H9 (cell line): ENCODE data around the gene HCFC1. TPM values are rescaled to one million over a fixed set of nuclear protein-coding genes. Genes with fewer than 3 reads are reported as not detected.

Experiments
- DNase-seq: peaks from one replicate; pipeline ENCODE4 v3.0.0-alpha.2; 2017
- H2AFZ ChIP-seq: one replicate; pipeline ENCODE4 v1.6.1; 2013; ENCODE audit warnings: mild to moderate bottlenecking, low read length, control low read depth, moderate library complexity
- H2AK5ac ChIP-seq: 2 replicates; pipeline ENCODE4 v1.6.1; 2013; ENCODE audit warnings: low read length, control low read depth, mixed read lengths; ENCODE audit not compliant: insufficient read length
- H2BK120ac ChIP-seq: one replicate; pipeline ENCODE4 v1.6.1; 2013; ENCODE audit warnings: low read depth, mild to moderate bottlenecking, low read length, control low read depth, inconsistent platforms; ENCODE audit not compliant: poor library complexity, severe bottlenecking
- H2BK12ac ChIP-seq: 2 replicates; pipeline ENCODE4 v1.6.1; 2013; ENCODE audit warnings: low read length, control low read depth, mixed read lengths, low read depth; ENCODE audit not compliant: insufficient read length
- H2BK15ac ChIP-seq: 2 replicates; pipeline ENCODE4 v1.6.1; 2013; ENCODE audit warnings: low read depth, low read length, control low read depth
- H2BK20ac ChIP-seq: one replicate; pipeline ENCODE4 v1.6.1; 2013; ENCODE audit warnings: low read depth, mild to moderate bottlenecking, low read length, control low read depth, inconsistent platforms; ENCODE audit not compliant: poor library complexity, severe bottlenecking
- H2BK5ac ChIP-seq: 2 replicates; pipeline ENCODE4 v1.6.1; 2013; ENCODE audit warnings: low read length, control low read depth, mixed read lengths; ENCODE audit not compliant: insufficient read length
- H3K14ac ChIP-seq: 2 replicates; pipeline ENCODE4 v1.6.1; 2013; ENCODE audit warnings: low read length, control low read depth; ENCODE audit not compliant: insufficient read depth
- H3K18ac ChIP-seq: 2 replicates; pipeline ENCODE4 v1.6.1; 2013; ENCODE audit warnings: low read depth, mild to moderate bottlenecking, mixed read lengths, low read length, control low read depth; ENCODE audit not compliant: insufficient read length
- H3K23ac ChIP-seq: 2 replicates; pipeline ENCODE4 v1.6.1; 2013; ENCODE audit warnings: low read length, control low read depth, mixed read lengths, low read depth; ENCODE audit not compliant: insufficient read length
- H3K23me2 ChIP-seq: 2 replicates; pipeline ENCODE4 v1.6.1; 2013; ENCODE audit warnings: low read depth, mild to moderate bottlenecking, mixed read lengths, low read length, control low read depth; ENCODE audit not compliant: insufficient read length, poor library complexity, severe bottlenecking
- H3K27ac ChIP-seq: 2 replicates; pipeline ENCODE4 v1.5.1; 2013; ENCODE audit warnings: low read length, control low read depth, mixed read lengths, low read depth; ENCODE audit not compliant: insufficient read length
- H3K27me3 ChIP-seq: 2 replicates; pipeline ENCODE4 v1.6.1; 2013; ENCODE audit warnings: low read length, control low read depth, inconsistent platforms; ENCODE audit not compliant: insufficient read depth
- H3K4ac ChIP-seq: 2 replicates; pipeline ENCODE4 v1.6.1; 2013; ENCODE audit warnings: low read depth, mild to moderate bottlenecking, control low read depth, inconsistent platforms, low read length, moderate library complexity
- H3K4me1 ChIP-seq: 2 replicates; pipeline ENCODE4 v1.6.1; 2013; ENCODE audit warnings: low read length, control low read depth, inconsistent platforms; ENCODE audit not compliant: insufficient read depth
- H3K4me2 ChIP-seq: 2 replicates; pipeline ENCODE4 v1.6.1; 2013; ENCODE audit warnings: low read length, control low read depth, mixed read lengths; ENCODE audit not compliant: insufficient read length, insufficient read depth
- H3K56ac ChIP-seq: 2 replicates; pipeline ENCODE4 v1.6.1; 2013; ENCODE audit warnings: low read depth, mild to moderate bottlenecking, mixed read lengths, low read length, control low read depth; ENCODE audit not compliant: insufficient read length
- H3K79me1 ChIP-seq: 2 replicates; pipeline ENCODE4 v1.6.1; 2013; ENCODE audit warnings: low read depth, mild to moderate bottlenecking, moderate library complexity, low read length, control low read depth, inconsistent platforms; ENCODE audit not compliant: insufficient read depth, poor library complexity, severe bottlenecking
- H3K79me2 ChIP-seq: 2 replicates; pipeline ENCODE4 v1.6.1; 2013; ENCODE audit warnings: low read length, control low read depth, inconsistent platforms; ENCODE audit not compliant: insufficient read depth
- H3K9ac ChIP-seq: 2 replicates; pipeline ENCODE4 v1.6.1; 2013; ENCODE audit warnings: low read length, control low read depth, mixed read lengths; ENCODE audit not compliant: insufficient read length; ENCODE audit errors: extremely low read depth
- H3K9me3 ChIP-seq: one replicate; pipeline ENCODE4 v1.6.1; 2013; ENCODE audit warnings: low read depth, low read length, inconsistent platforms; ENCODE audit not compliant: control insufficient read depth
- H3T11ph ChIP-seq: one replicate; pipeline ENCODE4 v1.6.1; 2013; ENCODE audit warnings: mild to moderate bottlenecking, low read length, control low read depth, inconsistent platforms
- H4K20me1 ChIP-seq: one replicate; pipeline ENCODE4 v1.6.1; 2013; ENCODE audit not compliant: control insufficient read depth, insufficient read length, insufficient read depth
- H4K5ac ChIP-seq: 2 replicates; pipeline ENCODE4 v1.6.1; 2013; ENCODE audit warnings: low read depth, mild to moderate bottlenecking, mixed read lengths, low read length, control low read depth; ENCODE audit not compliant: insufficient read length
- H4K8ac ChIP-seq: replicated peaks from 2 replicates; pipeline ENCODE4 v1.6.1; 2013; ENCODE audit warnings: low read length, control low read depth, mixed read lengths, low read depth; ENCODE audit not compliant: insufficient read length
- H4K91ac ChIP-seq: 2 replicates; pipeline ENCODE4 v1.6.1; 2013; ENCODE audit warnings: low read depth, mild to moderate bottlenecking, moderate library complexity, mixed read lengths, low read length, control low read depth; ENCODE audit not compliant: insufficient read length
- H3K27ac Mint-ChIP-seq, 3 experiments: 2 replicates in 2 of 3; 3 replicates in 1 of 3; pipeline ENCODE4 v1.8.0; 2020 to 2021; ENCODE audit warnings: mixed read lengths in 3 of 3, mild to moderate bottlenecking in 1 of 3, moderate library complexity in 1 of 3
- H3K27me3 Mint-ChIP-seq: 2 replicates; pipeline ENCODE4 v1.8.0; 2021; ENCODE audit warnings: low read depth, mild to moderate bottlenecking, moderate library complexity, mixed read lengths
- H3K36me3 Mint-ChIP-seq, 3 experiments: 2 replicates in 2 of 3; 3 replicates in 1 of 3; pipeline ENCODE4 v1.8.0; 2020 to 2021; ENCODE audit warnings: low read depth in 3 of 3, mixed read lengths in 3 of 3; ENCODE audit not compliant: insufficient read depth in 1 of 3
- H3K4me1 Mint-ChIP-seq, 2 experiments: 2 replicates each; pipeline ENCODE4 v1.8.0; 2020; ENCODE audit warnings: mixed read lengths in 2 of 2
- H3K4me3 Mint-ChIP-seq, 2 experiments: 2 replicates in 1 of 2; 3 replicates in 1 of 2; pipeline ENCODE4 v1.8.0; 2020 to 2021; ENCODE audit warnings: mild to moderate bottlenecking in 2 of 2, mixed read lengths in 2 of 2, moderate library complexity in 1 of 2
- H3K9me3 Mint-ChIP-seq, 2 experiments: 2 replicates in 1 of 2; 3 replicates in 1 of 2; pipeline ENCODE4 v1.8.0; 2020; ENCODE audit warnings: mild to moderate bottlenecking in 2 of 2, mixed read lengths in 2 of 2, moderate library complexity in 1 of 2
- CTCF ChIP-seq: fragments of 200-600 bp; sonication (generic); conservative IDR thresholded peaks from 3 replicates; pipeline ENCODE4 v1.8.0; 2021; ENCODE audit warnings: antibody characterized with exemption, mild to moderate bottlenecking
- WGBS: extraction: QIAGEN DNeasy Blood & Tissue Kit; methylation state at CpG from one replicate; pipeline ENCODE4 v1.1.7; 2013; ENCODE audit warnings: missing lambda C conversion rate, low lambda C conversion rate, mixed read lengths; ENCODE audit not compliant: insufficient read length; ENCODE audit errors: extremely low coverage; 5-methylcytosine and 5-hydroxymethylcytosine counted together
- total RNA-seq: library from RNA; stranded (reverse); gene quantifications from 2 replicates; pipeline ENCODE4 v1.2.1, GENCODE V29; 2021

HCFC1 gene
- total RNA-seq, 1 experiment from 2014 or later = 144 TPM

- no peak overlapping the region for H4K5ac ChIP-seq
- peak; percentile 10 for DNase-seq
- H2BK5ac ChIP-seq = no peak overlapping the region
- no peak overlapping the region for H3K56ac ChIP-seq
- no peak overlapping the region for H2AK5ac ChIP-seq
- H3K4ac ChIP-seq = no peak overlapping the region
- peak overlapping the region; percentile 84 for H3K18ac ChIP-seq
- TF ChIP-seq CTCF = no peak
- Mint-ChIP-seq H3K27ac (peak overlapping the region in 2 of 3 experiments; percentile 57 to 76; a peak in 3 of 7 replicates), H3K4me3 (peak overlapping the region in 1 of 2 experiments; percentile 57; a peak in 2 of 5 replicates), H3K36me3 (peaks cover 0 to 7% (median 3%) of the 10 kb centered on the region in 3 experiments; a peak in 3 of 7 replicates), H3K27me3 (peaks cover 4% of the 10 kb centered on the region; the same call in 1 of the 2 replicates), H3K9me3 (peaks cover 67 to 69% of the 10 kb centered on the region in 2 experiments), H3K4me1 (peaks cover 9 to 25% of the 10 kb centered on the region in 2 experiments)
- no peak overlapping the region for H3K9ac ChIP-seq
- H3K4me2 ChIP-seq = no peak overlapping the region
- H2BK12ac ChIP-seq = no peak overlapping the region
- H3K14ac ChIP-seq = no peak overlapping the region; the same call in 1 of the 2 replicates
- no peak overlapping the region for H2BK20ac ChIP-seq
- no peak overlapping the region for H2BK120ac ChIP-seq
- no peaks in the 10 kb centered on the region for H4K20me1 ChIP-seq
- H2AFZ ChIP-seq = no peak overlapping the region
- H3K23me2 ChIP-seq = no peaks in the 10 kb centered on the region
- H3K79me2 ChIP-seq = no peaks in the 10 kb centered on the region
- no peaks in the 10 kb centered on the region for H3K79me1 ChIP-seq
- no peaks in the 10 kb centered on the region for H3K27me3 ChIP-seq
- no peaks in the 10 kb centered on the region for H3K4me1 ChIP-seq
- no peak overlapping the region for H3K23ac ChIP-seq
- peaks cover 13% of the 10 kb centered on the region for H3K9me3 ChIP-seq
- no peak overlapping the region for H3T11ph ChIP-seq
- no peak overlapping the region for H4K8ac ChIP-seq
- H3K27ac ChIP-seq = no peak overlapping the region
- WGBS = 100% methylated on average over 2 of the region's 26 CpGs
- H2BK15ac ChIP-seq = no peak overlapping the region
- H4K91ac ChIP-seq = no peak overlapping the region
Observed at GRCh38 chrX:153900831-153901752, 70.5 kb downstream of the HCFC1 start.
